GM21737 (cell line): ENCODE data around the gene MUC12.
"Not testable (repeated sequence)": the region's sequence is repeated elsewhere in the genome, so short reads cannot be mapped to it uniquely, and the experiment has no call there.

Experiments
- ATAC-seq: cut with Tn5 transposase; IDR thresholded peaks from one replicate; pipeline ENCODE4 v1.9.1; 2021; ENCODE audit warnings: mild to moderate bottlenecking, moderate library complexity; ENCODE audit not compliant: unreplicated experiment

The MUC12 gene

GRCh38 chr7:100959894-100960293 lies 9.5 kb upstream of the MUC12 start:
- ATAC-seq = no peak

- ATAC-seq = no peak
These were observed 6.8 kb upstream of the MUC12 start for GRCh38 chr7:100962537-100962936.

- ATAC-seq = no peak
These were observed 6.0 kb upstream of the MUC12 start for GRCh38 chr7:100963386-100963785.

DNA sequence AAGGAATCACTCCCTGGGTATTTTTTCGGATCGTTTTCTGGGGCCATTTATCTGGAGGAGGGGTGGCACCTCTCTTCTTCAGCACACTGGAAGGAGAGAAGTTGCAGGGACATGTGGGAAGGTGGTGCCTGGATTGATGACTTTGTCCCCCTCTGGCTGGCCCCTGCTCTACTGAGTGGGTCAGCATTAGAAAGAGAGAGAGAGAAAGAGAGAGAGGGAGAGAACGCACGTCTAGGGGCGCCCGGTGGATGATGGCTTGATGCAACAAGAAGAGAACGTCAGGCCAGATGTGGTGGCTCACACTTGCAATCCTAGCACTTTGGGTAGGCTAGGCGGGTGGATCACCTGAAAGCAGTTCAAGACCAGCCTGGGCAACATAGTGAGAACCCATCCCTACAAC lies 5.5 kb upstream of the MUC12 start:
- ATAC-seq = no peak

GRCh38 chr7:100964630-100965029 lies 4.7 kb upstream of the MUC12 start:
- ATAC-seq = no peak

DNA sequence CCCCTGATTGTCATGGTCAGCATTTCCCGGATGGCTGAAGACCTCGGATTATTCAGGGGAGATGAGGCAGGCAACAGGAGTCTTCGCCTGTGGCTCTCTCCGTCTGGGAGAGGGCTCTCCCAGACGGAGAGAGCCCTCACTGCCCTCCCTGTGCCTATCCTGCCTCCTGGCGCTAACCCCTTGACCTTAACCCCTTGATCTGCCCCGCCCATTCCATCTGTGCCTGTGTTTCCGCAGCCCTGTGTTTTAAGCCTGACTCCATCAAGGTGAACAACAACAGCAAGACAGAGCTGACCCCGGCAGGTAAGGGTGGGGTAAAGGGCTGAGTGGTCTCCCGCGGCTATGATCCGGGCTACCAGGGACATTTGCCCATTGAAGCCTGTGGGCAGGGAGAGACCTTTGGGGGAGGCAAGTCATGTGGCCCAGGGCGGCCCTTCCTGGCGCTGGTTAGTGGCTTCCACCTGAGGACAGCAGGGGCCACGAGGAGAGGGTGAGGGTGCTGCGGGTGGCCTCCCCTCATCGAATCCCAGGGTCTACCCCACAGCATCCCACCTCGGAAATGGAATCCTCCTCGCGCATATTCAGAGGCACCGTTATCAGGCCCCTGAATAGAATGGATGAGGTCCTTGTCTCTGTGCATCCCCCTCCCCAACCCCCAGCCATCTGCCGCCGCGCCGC lies 4.2 kb upstream of the MUC12 start:
- no peak for ATAC-seq

- no peak for ATAC-seq
These were observed 3.4 kb upstream of the MUC12 start for GRCh38 chr7:100965723-100966541.

- no peak for ATAC-seq
These were observed 2.6 kb upstream of the MUC12 start for GRCh38 chr7:100966542-100967291.

GRCh38 chr7:100967292-100967863 lies 2.0 kb upstream of the MUC12 start:
- no peak for ATAC-seq

DNA sequence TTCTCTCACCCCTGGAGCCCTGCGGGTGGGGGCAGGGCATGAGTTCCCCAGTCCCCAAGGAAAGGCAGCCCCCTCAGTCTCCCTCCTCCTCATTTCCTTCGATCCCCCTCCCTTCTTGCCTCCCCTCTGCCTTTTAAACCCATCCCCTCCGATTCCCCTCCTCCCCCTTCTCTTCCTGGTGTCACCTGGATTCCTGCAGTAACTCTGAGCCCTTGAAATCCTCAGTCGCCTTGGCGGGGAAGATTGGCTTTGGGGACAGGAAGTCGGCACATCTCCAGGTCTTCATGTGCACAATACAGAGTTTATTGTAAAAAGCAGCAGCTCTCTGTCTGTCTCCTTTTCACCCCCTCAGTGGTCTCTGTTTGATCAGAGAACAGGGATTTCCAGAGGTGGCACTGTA lies 1.3 kb upstream of the MUC12 start:
- no peak for ATAC-seq

- ATAC-seq = no peak
These were observed 715 bp upstream of the MUC12 start for GRCh38 chr7:100968650-100969049.

GRCh38 chr7:100971111-100972001 lies 2.0 kb downstream of the MUC12 start:
- ATAC-seq = no peak

DNA sequence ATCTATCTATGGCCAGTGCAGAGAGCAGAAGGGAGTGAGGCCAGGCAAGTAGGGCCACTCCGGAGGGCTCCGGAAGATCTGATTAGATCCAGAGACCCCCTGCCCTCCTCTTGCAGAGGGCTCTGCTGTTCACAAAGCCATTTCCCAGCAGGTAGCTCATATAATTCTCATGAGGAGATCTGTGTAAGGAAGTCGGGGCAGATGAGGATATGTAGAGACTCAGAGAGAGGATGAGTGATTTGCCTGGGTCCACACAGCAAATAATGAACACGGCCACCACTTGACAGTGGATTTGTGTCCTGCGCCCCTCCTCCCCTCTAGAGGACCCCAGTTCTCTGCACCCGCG lies 2.6 kb downstream of the MUC12 start:
- no peak for ATAC-seq

- ATAC-seq = no peak
These were observed 4.7 kb downstream of the MUC12 start for GRCh38 chr7:100974021-100974420.

DNA sequence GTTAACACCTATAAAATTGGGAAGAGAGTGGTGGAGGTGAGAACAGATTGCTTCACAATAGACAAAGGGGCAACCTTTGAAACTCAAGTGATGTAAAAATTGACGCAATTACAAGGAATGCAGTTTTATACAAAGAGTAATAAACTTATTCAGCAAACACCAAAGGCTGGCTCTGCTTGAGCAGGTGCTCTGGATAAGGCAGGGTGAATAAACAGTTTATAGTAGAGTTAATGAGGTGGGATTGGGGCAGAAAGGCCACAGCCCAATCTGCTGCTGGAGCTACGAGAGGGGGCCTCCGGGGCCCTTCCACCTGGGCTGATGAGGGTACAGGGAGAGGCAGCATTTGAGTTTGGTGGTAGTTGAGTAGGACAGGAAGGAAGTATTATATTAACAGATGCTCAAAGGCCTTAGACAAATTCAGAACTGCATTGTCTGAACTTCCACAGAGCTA lies 6.0 kb downstream of the MUC12 start:
- ATAC-seq = no peak

DNA sequence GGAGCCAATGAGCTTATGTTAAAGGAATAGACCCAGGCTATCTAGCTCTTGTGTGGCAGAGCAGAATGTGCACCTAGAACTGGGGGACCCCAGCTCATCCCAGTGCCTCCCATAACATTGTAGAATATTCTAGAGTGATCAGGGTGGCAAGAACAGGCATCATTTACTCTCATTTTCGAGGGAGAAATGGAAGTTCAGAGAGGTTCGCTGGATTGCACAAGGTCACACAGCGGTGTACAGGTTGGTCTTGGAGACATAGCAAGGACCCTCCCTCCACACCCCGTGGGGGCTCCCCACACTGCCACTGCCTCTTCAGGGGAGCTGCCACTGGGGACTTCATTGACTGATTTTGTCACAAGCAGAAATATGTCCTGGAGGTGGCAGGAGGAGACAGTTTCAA lies 8.9 kb downstream of the MUC12 start:
- no peak for ATAC-seq

DNA sequence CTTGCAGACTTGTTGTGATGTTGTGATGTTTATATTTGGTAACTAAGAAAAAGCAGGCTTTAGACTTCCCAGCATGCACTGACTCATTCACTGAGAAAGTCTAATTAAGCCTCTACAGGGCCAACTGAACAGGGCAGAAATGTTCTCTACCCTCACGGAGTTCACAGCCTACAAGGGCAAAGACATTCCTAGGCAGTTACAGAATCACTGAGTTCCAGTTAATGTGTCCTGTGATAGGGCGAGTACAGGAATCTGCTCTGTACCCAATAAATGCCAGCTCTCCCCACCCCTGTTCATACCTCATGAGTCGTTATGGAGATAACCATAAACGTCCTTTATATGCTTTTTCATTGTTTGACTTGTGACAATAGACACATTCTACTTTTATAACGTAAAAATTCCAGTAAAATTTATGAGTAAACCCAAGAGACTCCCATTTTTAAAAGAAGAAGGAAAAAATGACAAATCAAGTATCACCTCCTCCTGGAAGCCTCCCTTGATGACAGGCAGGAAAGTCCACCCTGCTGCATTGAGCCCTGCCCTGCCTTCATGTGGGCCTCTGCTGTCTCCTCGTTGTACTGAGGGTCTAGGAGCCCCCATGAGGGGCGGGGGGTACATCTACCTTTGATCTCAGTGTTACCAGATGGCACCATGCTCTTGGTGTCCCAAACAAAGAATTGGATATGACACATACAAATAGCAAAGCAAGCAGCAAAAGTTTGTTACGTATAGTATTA lies 14.3 kb downstream of the MUC12 start:
- ATAC-seq = no peak

- ATAC-seq = not testable (repeated sequence)
These were observed 15.0 kb downstream of the MUC12 start for GRCh38 chr7:100984241-100984918.
